GM18861 (cell line): ENCODE measurements around the gene TYRP1.
"Not testable (repeated sequence)": the region's sequence is repeated elsewhere in the genome, so short reads cannot be mapped to it uniquely, and the experiment has no call there.

Experiments used
- ATAC-seq: cut with Tn5 transposase; IDR thresholded peaks from one replicate; pipeline ENCODE4 v1.9.1; 2021; ENCODE audit not compliant: unreplicated experiment

TYRP1 gene, protein sequence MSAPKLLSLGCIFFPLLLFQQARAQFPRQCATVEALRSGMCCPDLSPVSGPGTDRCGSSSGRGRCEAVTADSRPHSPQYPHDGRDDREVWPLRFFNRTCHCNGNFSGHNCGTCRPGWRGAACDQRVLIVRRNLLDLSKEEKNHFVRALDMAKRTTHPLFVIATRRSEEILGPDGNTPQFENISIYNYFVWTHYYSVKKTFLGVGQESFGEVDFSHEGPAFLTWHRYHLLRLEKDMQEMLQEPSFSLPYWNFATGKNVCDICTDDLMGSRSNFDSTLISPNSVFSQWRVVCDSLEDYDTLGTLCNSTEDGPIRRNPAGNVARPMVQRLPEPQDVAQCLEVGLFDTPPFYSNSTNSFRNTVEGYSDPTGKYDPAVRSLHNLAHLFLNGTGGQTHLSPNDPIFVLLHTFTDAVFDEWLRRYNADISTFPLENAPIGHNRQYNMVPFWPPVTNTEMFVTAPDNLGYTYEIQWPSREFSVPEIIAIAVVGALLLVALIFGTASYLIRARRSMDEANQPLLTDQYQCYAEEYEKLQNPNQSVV

DNA sequence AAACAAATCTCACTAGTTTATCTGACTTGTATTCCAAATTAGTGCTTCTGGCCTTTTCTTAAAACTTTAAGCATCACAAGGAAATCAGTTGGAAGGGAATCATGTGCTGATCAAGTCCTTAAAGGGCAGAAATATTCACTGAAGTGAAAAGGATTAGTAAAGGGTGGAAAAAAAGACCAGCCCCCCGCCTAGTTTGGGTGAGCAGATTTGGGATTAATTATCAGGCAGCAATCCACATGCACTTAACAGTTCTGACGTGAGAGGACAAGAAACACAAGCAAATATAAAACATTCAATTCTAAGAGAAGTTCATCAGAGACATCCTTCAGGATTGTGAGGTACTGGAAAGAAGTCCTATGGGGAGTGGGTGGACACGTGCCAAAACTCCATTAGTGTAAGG, at the start of gene TYRP1:
TYRP1 (plus strand) TSS at position 245 of the 400 bp plus-strand sequence. CDS start 612 bp downstream, outside the sequence.
- no peak for ATAC-seq

- ATAC-seq = no peak
These were observed 49.5 kb upstream of the TYRP1 start for GRCh38 chr9:12643686-12644085.

DNA sequence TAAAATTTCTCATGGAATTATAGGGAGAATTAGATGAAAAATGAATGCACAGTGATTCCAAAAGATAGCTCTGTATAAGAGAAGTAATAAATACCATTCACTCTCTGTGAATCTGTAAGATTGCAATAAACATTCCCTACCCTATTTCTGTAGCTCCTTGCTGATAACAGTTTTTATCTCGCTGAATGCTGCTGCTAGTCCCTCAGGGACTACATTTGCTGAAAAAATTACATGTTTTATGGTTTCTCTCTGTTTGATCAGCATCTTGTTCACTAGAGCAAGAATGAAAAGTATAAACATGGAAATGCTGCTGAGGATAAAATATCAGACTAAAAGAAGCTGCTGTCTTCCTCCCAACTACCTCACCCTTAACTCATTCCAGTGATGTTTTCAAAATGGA, 44.3 kb upstream of the TYRP1 start:
- ATAC-seq = no peak

GRCh38 chr9:12651125-12651524, 42.1 kb upstream of the TYRP1 start:
- no peak for ATAC-seq

DNA sequence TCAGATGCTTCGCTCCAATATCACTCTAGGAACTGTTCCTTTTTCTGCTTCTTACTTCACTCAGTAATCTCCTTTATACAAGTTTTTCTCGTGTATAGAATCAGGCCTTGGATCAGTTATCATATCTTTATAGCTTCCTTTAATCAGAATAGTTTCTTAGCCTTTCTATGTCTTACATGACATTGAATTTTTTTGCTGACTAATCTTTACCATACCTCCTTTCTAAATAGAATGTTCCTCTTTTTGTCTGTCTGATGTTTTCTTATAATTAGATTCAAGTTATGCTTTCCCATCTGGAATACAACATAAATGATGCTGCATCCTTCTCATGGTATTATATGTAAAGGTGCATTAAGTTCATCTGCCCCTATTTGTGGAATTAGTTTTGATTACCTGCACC, 40.2 kb upstream of the TYRP1 start:
- no peak for ATAC-seq

GRCh38 chr9:12656803-12657202, 36.4 kb upstream of the TYRP1 start:
- no peak for ATAC-seq

DNA sequence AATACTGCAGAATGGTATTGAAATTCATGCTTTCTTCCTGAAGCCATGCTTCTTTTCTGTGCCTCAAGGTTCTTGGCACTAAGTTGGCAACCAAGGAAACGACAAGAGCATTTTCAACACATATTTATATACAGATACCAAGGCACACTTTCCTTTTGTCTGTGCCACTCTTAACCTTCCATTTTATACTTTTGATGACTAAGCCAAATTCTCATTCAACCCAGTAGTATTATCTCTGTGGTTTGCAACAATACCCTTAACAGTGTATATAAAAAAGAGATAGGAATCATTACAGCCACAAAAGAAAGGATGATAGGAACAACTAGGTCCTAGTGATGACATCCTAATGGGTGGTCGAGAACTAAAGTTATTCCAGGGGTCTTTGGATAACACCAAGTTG, 36.0 kb upstream of the TYRP1 start:
- no peak for ATAC-seq

DNA sequence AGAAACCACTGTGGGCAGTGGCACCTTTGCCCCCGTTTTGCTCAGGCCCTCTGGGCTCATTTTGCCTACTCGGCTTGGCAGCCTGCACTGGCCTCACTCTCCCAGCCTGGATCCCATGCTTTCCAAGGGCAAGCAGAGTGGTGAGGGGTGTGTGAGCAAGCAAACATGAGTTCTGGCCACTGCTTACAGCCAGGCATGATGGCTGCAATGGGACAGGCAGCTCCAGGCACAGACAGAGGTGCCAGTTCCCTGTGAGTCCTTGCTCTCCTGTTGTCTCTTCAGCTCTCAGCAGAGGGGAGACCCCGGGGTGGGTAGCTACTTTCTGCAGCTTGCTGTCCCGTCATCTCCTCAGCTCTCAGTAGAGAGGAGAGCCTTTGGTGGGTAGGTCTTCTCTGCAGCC, 35.2 kb upstream of the TYRP1 start:
- ATAC-seq = no peak

DNA sequence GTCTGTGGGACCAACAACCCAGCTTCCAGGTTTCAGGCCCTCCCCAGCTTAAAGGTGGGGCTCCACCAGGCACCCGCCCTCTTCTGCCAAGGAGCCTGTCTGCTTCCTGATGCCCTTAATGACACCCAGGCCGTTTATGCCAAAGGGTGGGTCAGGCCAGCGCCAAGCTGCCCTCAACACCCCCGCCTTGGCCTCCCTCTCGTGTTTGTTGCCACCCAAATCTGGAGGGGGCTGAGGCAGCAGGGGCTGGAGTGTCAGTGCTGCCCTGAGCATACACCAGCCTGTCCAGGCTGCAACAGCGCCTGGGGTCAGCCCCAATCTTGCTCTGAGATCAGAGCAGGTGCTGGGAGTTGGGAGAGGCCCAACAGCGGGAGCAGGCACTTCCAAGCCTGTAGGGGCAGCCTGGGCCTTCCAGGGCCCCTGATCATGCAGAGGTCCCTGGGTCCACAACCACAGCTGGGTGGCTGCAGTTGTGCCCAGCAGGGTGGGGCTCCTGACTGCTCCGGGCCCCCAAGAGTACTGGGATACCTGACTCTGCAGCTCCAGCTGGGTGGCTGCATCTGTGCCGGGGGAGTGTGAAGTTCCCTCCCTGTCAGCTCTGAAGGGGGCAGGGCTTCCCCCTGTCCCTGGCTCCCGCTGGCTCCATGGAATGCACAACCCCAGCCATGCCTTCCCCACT, 34.5 kb upstream of the TYRP1 start:
- no peak for ATAC-seq

GRCh38 chr9:12659220-12659619, 34.0 kb upstream of the TYRP1 start:
- ATAC-seq = no peak

- no peak for ATAC-seq
These were observed 26.4 kb upstream of the TYRP1 start for GRCh38 chr9:12666813-12667212.

DNA sequence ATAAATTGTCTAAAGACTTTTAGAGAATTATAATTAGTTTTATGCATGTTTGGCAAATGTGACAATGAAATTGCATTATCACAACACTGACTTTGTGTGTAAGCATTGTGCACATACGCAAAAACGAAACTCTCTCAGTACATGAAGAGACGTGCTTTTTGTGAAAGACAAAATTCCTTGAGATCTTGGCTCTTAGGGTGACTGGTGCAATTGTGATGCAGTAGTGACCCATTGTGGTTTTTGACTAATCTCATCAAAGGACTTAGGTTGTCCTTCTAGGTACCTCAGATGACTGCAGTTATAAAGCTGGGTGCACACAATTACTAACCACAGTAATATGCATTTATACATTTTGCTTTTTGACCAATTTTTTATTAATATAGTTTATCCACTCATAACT, 25.3 kb upstream of the TYRP1 start:
- no peak for ATAC-seq

DNA sequence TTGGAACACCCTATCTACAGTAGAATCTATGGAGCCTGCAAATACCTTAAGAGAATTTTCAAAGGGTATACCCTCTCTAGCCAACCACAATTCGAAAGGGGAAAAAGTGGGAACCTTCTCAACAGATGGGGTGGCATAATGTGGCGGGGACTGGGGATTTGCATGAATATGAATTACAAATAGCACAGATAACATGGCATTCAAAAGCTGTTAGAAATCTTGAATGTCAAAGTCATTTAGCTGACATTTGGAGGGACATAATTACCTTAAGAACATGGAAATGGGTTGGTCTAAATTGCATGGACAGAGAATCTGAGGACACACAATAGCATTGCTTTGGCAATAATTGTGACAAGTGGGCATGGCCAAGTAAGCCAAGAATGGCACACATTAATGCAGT, 23.2 kb upstream of the TYRP1 start:
- ATAC-seq = no peak

- ATAC-seq = no peak
These were observed 18.2 kb upstream of the TYRP1 start for GRCh38 chr9:12674961-12675360.

- ATAC-seq = not testable (repeated sequence)
These were observed 15.6 kb upstream of the TYRP1 start for GRCh38 chr9:12677462-12678126.

DNA sequence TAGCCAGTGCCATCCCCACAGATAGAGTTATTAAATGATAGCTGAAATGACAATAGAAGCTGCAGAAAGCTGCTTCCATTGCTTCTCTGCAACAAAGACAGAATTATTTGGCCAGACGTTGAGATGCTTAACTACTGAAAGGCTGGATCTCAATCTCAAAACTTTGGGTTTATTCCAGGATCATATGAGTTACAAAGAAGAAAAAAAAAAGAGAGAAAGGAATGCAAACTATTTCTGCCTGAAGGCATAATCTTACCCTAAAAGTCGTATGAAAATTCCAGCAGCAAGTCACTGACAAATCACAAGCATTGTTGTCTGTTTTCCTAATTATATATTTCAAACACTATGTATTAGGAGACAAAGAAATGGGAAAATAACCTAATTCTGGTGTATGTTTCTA, 12.8 kb upstream of the TYRP1 start:
- ATAC-seq = no peak

DNA sequence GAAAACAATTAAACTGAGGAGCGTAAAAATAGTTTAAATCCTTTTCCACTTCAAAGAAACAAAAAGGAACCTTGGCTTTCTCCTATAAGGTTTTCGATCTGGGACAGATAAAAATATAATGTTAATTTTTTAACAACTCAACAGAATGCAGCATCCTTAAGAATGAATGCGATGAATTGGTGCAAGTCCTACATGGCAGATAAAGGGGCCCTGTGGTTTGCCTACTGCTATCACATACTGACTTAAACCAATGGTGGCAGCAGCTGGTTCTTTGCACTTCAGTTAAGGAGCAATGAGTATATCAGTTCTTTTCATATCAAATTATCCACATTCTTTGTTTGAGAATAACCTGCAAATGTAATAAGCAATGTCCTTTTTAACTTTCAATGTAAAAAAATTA, 12.4 kb upstream of the TYRP1 start:
- no peak for ATAC-seq

DNA sequence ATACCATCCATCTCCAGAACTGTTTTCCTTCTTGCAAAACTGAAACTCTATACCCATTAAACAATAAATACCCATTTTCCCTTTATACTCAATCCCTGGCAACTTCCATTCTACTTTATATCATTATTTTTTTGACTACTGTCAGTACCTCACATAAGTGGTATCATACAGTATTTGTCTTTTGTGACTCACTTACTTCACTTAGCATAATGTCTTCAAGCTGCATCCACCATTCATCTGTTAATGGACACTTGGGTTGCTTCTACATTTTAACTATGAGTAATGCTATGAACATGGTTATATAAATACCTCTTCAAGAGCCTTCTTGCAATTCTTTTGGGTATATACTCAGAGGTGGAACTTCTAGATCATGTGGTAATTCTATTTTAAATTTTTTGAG, 11.6 kb upstream of the TYRP1 start:
- no peak for ATAC-seq

- no peak for ATAC-seq
These were observed 8.2 kb upstream of the TYRP1 start for GRCh38 chr9:12684974-12685373.

- no peak for ATAC-seq
These were observed 4.0 kb upstream of the TYRP1 start for GRCh38 chr9:12689233-12689632.

DNA sequence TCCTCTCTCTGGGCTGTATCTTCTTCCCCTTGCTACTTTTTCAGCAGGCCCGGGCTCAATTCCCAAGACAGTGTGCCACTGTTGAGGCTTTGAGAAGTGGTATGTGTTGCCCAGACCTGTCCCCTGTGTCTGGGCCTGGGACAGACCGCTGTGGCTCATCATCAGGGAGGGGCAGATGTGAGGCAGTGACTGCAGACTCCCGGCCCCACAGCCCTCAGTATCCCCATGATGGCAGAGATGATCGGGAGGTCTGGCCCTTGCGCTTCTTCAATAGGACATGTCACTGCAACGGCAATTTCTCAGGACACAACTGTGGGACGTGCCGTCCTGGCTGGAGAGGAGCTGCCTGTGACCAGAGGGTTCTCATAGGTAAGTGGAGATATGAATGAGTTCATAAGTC, 828 bp downstream of the TYRP1 start:
- no peak for ATAC-seq

DNA sequence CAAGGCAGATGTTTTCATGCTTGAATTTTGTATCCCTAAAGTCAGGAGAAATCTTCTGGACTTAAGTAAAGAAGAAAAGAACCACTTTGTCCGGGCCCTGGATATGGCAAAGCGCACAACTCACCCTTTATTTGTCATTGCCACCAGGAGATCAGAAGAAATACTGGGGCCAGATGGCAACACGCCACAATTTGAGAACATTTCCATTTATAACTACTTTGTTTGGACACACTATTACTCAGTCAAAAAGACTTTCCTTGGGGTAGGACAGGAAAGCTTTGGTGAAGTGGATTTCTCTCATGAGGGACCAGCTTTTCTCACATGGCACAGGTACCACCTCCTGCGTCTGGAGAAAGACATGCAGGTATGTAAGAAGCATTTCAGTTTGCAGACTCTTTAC, 2.3 kb downstream of the TYRP1 start:
- no peak for ATAC-seq
